Duodenal mucosa (tissue), 2 donors: Measurements from ENCODE around the gene SEMA4D.
"Not testable (repeated sequence)": the region's sequence is repeated elsewhere in the genome, so short reads cannot be mapped to it uniquely, and the experiment has no call there.

Experiments
- H3K27ac ChIP-seq: one replicate; pipeline ENCODE4 v1.7.0; 2013; ENCODE audit warnings: low read depth, low read length
- H3K27me3 ChIP-seq, 2 donors: one replicate each; pipeline ENCODE4 v1.7.0; 2013; ENCODE audit warnings: low read length in 2 of 2, control low read depth in 1 of 2; ENCODE audit not compliant: insufficient read depth in 2 of 2, control insufficient read depth in 1 of 2
- H3K36me3 ChIP-seq, 2 donors: one replicate each; pipeline ENCODE4 v1.7.0; 2013; ENCODE audit warnings: low read length in 2 of 2, control low read depth in 1 of 2; ENCODE audit not compliant: insufficient read depth in 2 of 2, control insufficient read depth in 1 of 2
- H3K4me1 ChIP-seq, 2 donors: one replicate each; pipeline ENCODE4 v1.7.0; 2013; ENCODE audit warnings: low read length in 2 of 2, control low read depth in 1 of 2; ENCODE audit not compliant: insufficient read depth in 2 of 2, control insufficient read depth in 1 of 2
- H3K4me3 ChIP-seq, 2 donors: one replicate each; pipeline ENCODE4 v1.7.0; 2013; ENCODE audit warnings: low read length in 2 of 2, low read depth in 1 of 2
- H3K9ac ChIP-seq, 2 donors: one replicate each; pipeline ENCODE4 v1.7.0; 2013; ENCODE audit warnings: low read length in 2 of 2, low read depth in 1 of 2
- H3K9me3 ChIP-seq, 2 donors: one replicate each; pipeline ENCODE4 v1.7.0; 2013; ENCODE audit warnings: low read length in 2 of 2, control low read depth in 1 of 2; ENCODE audit not compliant: control insufficient read depth in 1 of 2

The SEMA4D gene

DNA sequence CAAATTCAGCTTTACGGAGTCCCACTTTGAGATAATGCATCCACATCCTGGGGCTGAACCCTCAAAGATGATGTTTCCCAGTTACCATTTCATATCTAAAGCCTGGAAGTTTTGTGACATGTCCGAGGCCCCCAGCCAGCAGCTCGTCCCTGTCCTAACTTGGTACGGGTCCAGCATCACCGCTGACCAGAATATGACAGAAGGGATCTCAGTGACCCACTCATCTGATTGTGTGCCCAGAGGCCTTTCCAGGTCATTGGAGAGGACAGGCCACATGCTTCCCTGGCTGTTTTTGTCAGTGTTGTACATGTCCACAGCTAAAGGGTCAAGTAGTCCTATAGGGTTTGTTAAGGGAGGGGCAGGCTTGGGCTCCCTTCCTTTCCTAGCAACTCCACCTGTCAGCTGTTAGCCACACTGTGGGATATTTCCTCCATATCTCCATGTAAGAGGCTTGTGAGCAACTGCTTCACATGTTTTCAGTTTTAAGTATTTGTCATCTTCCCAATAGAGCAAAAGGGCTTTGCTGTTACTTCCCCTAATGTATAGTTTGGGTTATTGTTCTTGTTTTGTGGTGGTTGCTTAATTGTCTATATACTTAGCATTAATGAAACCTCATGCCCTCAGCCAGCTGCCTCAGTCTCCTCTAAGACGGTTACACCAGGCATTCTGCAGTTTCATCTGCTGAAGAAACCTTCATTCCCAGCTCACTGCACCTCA, 146.2 kb downstream of the SEMA4D start:
- no peak overlapping the region for H3K9ac ChIP-seq
- H3K27ac ChIP-seq = no peak overlapping the region
- no peaks in the 10 kb centered on the region for H3K9me3 ChIP-seq
- peaks cover 74 to 96% of the 10 kb centered on the region in 2 donors for H3K36me3 ChIP-seq
- H3K4me3 ChIP-seq = no peak overlapping the region
- peaks cover 12 to 16% of the 10 kb centered on the region in 2 donors for H3K4me1 ChIP-seq
- no peaks in the 10 kb centered on the region for H3K27me3 ChIP-seq

DNA sequence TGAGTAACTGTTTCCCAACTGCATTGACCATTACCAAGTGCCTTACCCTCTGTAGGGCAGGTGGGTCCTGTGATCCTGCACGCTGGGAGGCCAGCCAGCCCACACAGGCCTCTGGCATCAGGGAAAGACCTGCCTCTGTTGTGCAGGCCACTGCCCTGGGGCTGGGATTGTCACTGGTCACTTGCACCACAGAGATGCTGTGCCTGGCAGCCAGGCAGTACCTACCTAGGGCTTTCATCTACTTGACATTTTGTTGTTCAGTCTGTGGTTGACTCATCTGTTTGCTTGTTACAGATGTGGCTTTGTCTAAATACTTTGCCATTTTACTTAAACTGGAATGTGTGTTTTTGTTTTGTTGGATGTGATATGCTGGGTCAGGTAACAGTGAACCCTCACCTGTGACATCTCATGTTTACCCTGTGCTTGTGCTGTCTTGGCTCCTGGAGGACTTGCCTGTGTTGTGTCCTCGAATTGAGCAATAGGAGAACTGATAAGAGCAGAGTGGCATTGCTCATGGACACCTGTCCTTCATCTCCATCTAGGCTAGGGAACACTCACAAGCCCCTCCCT, 146.8 kb downstream of the SEMA4D start:
- Histone ChIP-seq H3K4me3 (no peak overlapping the region), H3K9me3 (no peaks in the 10 kb centered on the region), H3K4me1 (peaks cover 12 to 16% of the 10 kb centered on the region in 2 donors), H3K9ac (no peak overlapping the region), H3K36me3 (peaks cover 79 to 96% of the 10 kb centered on the region in 2 donors), H3K27me3 (no peaks in the 10 kb centered on the region), H3K27ac (no peak overlapping the region)

DNA sequence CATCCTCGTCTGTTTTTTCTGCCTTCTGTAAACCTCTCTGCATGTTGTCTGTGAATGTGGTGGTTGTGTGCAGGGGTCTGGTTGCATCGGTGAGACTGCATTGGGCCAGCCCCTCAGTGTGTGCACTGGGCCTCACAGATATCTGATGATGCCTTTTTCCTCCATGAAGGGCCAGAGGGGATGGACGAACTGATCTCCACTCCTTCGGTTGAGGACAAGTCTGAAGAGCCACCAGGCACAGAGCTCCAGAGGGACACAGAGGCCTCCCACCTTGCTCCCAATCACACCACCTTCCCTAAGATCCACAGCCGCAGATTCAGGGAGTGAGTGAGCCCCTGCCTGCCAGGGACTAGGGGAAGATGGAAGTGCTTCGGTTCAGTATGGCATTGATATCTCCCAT, 148.3 kb downstream of the SEMA4D start:
- Histone ChIP-seq H3K36me3 (peaks cover 70 to 95% of the 10 kb centered on the region in 2 donors), H3K4me1 (peaks cover 12 to 16% of the 10 kb centered on the region in 2 donors), H3K9ac (no peak overlapping the region), H3K27me3 (no peaks in the 10 kb centered on the region), H3K4me3 (no peak overlapping the region), H3K27ac (no peak overlapping the region), H3K9me3 (no peaks in the 10 kb centered on the region)

DNA sequence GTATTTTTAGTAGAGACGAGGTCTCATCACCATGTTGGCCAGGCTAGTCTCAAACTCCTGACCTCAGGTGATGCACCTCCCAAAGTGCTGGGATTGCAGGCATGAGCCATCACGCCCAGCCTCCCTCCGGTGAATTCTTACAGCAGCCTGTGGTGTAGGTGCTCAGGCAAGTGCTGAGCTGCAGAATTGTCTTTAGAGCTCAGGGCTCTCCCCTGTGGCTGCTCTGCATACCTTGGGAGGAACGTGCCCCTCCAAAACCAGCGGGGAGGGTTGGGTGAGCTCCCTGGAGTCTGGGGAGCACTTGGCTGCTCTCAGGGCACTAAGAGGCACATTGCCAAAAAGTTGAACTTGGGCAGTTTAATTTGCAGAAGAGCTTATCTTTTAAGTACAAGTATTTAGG, 150.3 kb downstream of the SEMA4D start:
- peaks cover 53 to 93% of the 10 kb centered on the region in 2 donors for H3K36me3 ChIP-seq
- no peaks in the 10 kb centered on the region for H3K27me3 ChIP-seq
- no peak overlapping the region for H3K9ac ChIP-seq

DNA sequence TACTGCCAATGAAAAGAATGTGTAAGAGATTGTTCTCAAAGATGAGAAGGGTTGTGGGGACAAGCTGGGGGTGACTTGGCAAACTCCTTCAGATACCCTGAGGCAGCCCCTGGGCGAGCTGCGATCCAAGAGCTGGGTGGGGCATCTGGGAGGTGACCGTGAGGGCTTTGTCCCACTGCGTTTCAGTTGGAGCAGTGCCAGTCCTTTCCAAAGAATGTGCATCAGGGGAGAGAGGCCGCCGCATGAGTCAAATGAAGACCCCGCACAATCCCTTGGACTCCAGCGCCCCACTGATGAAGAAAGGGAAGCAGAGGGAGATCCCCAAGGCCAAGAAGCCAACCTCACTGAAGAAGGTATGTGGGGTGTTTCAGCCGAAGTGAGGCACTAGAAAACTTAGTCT, 151.2 kb downstream of the SEMA4D start:
- H3K9ac ChIP-seq = no peak overlapping the region
- no peaks in the 10 kb centered on the region for H3K9me3 ChIP-seq
- H3K4me1 ChIP-seq = no peaks in the 10 kb centered on the region
- no peak overlapping the region for H3K27ac ChIP-seq
- H3K4me3 ChIP-seq = no peak overlapping the region
- H3K27me3 ChIP-seq = no peaks in the 10 kb centered on the region
- peaks cover 56 to 95% of the 10 kb centered on the region in 2 donors for H3K36me3 ChIP-seq

More for the DNA sequence above, 150.3 kb downstream of the SEMA4D start:
- H3K4me3 ChIP-seq = no peak overlapping the region
- H3K27ac ChIP-seq = no peak overlapping the region
- H3K9me3 ChIP-seq = no peaks in the 10 kb centered on the region
- H3K4me1 ChIP-seq = peaks cover 6 to 7% of the 10 kb centered on the region in 2 donors

DNA sequence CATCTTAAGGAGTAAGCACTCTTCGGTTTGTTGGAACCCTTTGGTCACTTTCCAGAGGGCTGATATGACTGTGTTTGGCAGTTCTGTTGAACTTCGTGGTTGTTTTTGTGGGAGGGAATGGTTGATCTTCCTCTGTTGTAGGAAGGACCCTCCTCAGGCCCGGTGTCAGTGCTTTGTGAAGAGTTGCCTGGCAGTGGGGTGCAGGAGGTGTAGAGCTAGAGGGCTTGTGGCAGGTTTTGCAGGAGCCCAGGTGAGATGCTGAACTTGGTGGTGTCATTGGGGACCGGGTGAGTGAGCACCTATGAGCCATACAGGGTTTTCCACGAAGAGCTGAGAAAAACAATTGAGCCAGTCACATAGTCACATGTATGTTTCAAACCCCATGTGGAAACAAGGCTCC, 152.4 kb downstream of the SEMA4D start:
- no peaks in the 10 kb centered on the region for H3K9me3 ChIP-seq
- no peaks in the 10 kb centered on the region for H3K27me3 ChIP-seq
- H3K27ac ChIP-seq = no peak overlapping the region
- H3K4me3 ChIP-seq = no peak overlapping the region
- H3K36me3 ChIP-seq = peaks cover 54 to 95% of the 10 kb centered on the region in 2 donors
- H3K9ac ChIP-seq = no peak overlapping the region
- H3K4me1 ChIP-seq = no peaks in the 10 kb centered on the region

DNA sequence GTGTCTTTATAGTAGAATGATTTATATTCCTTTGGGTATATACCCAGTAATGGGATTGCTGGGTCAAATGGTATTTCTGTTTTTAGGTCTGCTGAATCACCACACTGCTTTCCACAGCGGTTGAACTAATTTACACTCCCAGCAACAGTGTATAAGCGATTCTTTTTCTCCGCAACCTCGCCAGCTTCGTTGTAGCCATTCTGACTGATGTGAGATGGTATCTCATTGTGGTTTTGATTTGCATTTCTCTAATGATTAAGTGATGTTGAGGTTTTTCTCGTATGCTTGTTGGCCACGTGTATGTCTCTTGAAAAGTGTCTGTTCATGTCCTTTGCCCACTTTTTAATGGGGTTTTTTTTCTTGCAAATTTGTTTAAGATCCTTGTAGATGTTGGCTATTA, 154.1 kb downstream of the SEMA4D start:
- not testable (repeated sequence) for H3K27me3 ChIP-seq, H3K9me3 ChIP-seq, H3K4me3 ChIP-seq, H3K9ac ChIP-seq, H3K4me1 ChIP-seq, H3K27ac ChIP-seq
- H3K36me3 ChIP-seq = peaks cover 44 to 87% of the 10 kb centered on the region in 2 donors

DNA sequence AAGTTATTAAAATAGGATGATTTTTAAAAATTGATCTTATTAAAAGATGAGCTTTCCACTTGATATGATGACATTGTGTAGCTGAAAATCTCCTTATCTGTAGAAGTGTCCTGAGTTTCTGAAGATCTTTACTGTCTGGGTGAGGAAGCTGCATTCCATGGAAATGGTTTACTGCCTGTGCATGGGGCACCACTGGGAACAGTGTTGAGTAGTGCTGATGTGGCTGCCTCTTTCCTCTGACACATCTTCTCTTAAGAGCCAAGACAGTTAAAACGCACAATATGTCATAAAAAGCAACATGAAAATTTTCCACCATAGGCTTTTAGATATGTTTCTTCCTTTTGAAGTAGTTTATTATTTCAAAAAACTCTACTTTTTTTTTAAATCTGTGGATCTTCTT, 155.0 kb downstream of the SEMA4D start:
- Histone ChIP-seq H3K9ac (no peak overlapping the region), H3K36me3 (peaks cover 37 to 84% of the 10 kb centered on the region in 2 donors), H3K4me3 (no peak overlapping the region), H3K4me1 (no peaks in the 10 kb centered on the region), H3K27me3 (no peaks in the 10 kb centered on the region), H3K27ac (no peak overlapping the region), H3K9me3 (no peaks in the 10 kb centered on the region)

DNA sequence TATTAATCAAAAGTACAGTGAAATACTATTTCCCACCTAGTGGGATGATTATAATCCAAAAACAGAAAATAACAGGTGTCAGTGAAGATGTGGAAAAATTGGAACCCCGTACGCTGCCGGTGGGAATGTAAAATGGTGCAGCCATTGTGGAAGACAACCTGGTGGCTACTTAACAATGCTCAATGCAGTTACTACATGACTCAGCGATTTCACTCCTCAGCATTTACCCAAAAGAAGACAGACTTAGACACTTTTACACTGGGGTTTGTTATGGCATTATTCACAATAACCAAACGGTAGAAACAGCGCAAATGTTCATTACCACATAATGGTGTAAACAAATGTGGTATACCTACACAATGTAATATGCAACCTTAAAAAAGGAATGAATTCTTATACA, 155.7 kb downstream of the SEMA4D start:
- no peak overlapping the region for H3K9ac ChIP-seq
- peaks cover 40 to 84% of the 10 kb centered on the region in 2 donors for H3K36me3 ChIP-seq
- H3K9me3 ChIP-seq = no peaks in the 10 kb centered on the region
- H3K4me1 ChIP-seq = no peaks in the 10 kb centered on the region
- no peak overlapping the region for H3K4me3 ChIP-seq
- no peak overlapping the region for H3K27ac ChIP-seq
- H3K27me3 ChIP-seq = no peaks in the 10 kb centered on the region

DNA sequence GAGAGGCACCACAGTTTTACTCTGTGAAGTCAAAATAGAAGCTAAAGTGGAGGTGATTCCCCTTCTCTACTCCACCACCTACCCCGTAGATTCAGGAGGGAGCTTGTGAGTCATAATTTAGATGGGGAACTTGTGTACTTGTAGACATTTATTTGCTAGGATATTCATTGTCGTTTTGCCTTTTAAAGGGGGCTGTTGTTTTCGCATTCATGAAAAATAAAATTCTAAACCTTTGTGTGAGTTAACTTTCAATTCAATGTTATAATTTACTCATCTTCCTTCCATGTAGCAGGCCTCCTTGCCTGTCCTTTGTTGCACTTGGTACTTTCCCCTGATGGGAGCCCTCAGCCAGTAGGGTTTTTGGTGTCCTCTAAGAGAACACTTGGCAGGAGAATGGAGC, 157.6 kb downstream of the SEMA4D start:
- Histone ChIP-seq H3K36me3 (peaks cover 36 to 82% of the 10 kb centered on the region in 2 donors), H3K9me3 (no peaks in the 10 kb centered on the region)

More for the DNA sequence above, 157.6 kb downstream of the SEMA4D start:
- no peak overlapping the region for H3K4me3 ChIP-seq
- no peak overlapping the region for H3K27ac ChIP-seq
- no peak overlapping the region for H3K9ac ChIP-seq
- no peaks in the 10 kb centered on the region for H3K4me1 ChIP-seq
- H3K27me3 ChIP-seq = no peaks in the 10 kb centered on the region
